Measurements from ENCODE around the gene KRTAP17-1.
A peak's percentile ranks its signal among the peaks of the same experiment; 100 is the strongest.
"Not testable (repeated sequence)": the region's sequence is repeated elsewhere in the genome, so short reads cannot be mapped to it uniquely, and the experiment has no call there.

Gene KRTAP17-1

GRCh38 chr17:41301916-41302901, 13.3 kb downstream of the KRTAP17-1 start, which contains the start of gene KRTAP29-1:
TSS of gene KRTAP29-1 (minus strand) at chr17:41302851. CDS start at chr17:41302851, 0 bp downstream.
- DNase-seq: peak in 1 of 2 donors; percentile 37

GRCh38 chr17:41301204-41301790, 14.2 kb downstream of the KRTAP17-1 start:
- DNase-seq: no peak

GRCh38 chr17:41298458-41299135, 16.9 kb downstream of the KRTAP17-1 start:
- DNase-seq: no peak

- no peak for DNase-seq
Measured at GRCh38 chr17:41296846-41297245, 18.7 kb downstream of the KRTAP17-1 start.

- no peak for DNase-seq
Measured at GRCh38 chr17:41294016-41294415, 21.5 kb downstream of the KRTAP17-1 start.

- no peak for DNase-seq
Measured at GRCh38 chr17:41287050-41287449, 28.5 kb downstream of the KRTAP17-1 start.

GRCh38 chr17:41284546-41284945, 31.0 kb downstream of the KRTAP17-1 start:
- peak; percentile 14 to 62 for DNase-seq

GRCh38 chr17:41284043-41284442, 31.5 kb downstream of the KRTAP17-1 start:
- no peak for DNase-seq

- DNase-seq: no peak
Measured at GRCh38 chr17:41278176-41278955, 37.1 kb downstream of the KRTAP17-1 start.

GRCh38 chr17:41275648-41276190, 39.8 kb downstream of the KRTAP17-1 start, which contains the start of gene KRTAP9-7:
TSS of gene KRTAP9-7 (plus strand) at chr17:41275698. CDS start at chr17:41275698, 0 bp downstream.
- not testable (repeated sequence) for DNase-seq

GRCh38 chr17:41271858-41272257, 43.7 kb downstream of the KRTAP17-1 start:
- no peak for DNase-seq

GRCh38 chr17:41271323-41271722, 44.2 kb downstream of the KRTAP17-1 start:
- not testable (repeated sequence) for DNase-seq

GRCh38 chr17:41267711-41268110, 47.8 kb downstream of the KRTAP17-1 start:
- no peak for DNase-seq

- DNase-seq: no peak
Measured at GRCh38 chr17:41265078-41265477, 50.4 kb downstream of the KRTAP17-1 start, which contains the start of gene KRTAP9-6. TSS of gene KRTAP9-6 (plus strand) at chr17:41265378. CDS start at chr17:41265378, 0 bp downstream.
